ENCODE results near the gene RGS6. TPM values are rescaled to one million over a fixed set of nuclear protein-coding genes. Genes with fewer than 3 reads are reported as not detected.

RGS6 gene
- total RNA-seq, 1 experiment from 2014 or later: not detected

GRCh38 chr14:72243309-72244293, 311.4 kb downstream of the RGS6 start:
- DNase-seq (ENCODE audit: low read depth): no peak

DNA sequence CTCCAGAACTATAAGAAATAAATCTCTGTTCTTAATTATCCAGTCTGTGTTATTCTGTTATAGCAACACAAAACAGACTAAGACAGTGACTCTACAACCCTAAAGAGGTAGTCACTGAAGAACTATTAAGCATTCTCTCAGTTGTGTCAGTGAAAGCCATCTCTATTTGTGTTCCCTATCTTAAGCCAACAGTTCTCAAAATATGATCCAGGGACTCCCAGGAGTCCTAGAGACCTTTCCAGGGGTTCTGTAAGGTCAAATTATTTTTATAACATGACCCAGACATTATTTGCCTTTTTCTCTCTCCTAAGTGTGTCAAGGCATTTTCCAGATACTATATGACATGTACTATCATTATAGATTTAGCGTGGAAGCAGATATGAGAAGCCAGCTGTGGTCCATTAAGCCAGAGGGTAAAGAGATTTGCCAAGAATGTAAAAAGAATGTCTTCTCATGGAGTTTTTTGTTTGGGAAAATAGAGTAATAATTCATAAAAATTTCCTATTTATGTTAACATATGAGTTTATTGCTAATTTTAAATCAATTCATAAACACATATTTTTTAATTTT, 315.8 kb downstream of the RGS6 start:
- DNase-seq (ENCODE audit: low read depth): no peak

GRCh38 chr14:72253503-72253902, 321.3 kb downstream of the RGS6 start:
- DNase-seq (ENCODE audit: low read depth): no peak

GRCh38 chr14:72254202-72254936, 322.1 kb downstream of the RGS6 start:
- no peak for DNase-seq (ENCODE audit: low read depth)

DNA sequence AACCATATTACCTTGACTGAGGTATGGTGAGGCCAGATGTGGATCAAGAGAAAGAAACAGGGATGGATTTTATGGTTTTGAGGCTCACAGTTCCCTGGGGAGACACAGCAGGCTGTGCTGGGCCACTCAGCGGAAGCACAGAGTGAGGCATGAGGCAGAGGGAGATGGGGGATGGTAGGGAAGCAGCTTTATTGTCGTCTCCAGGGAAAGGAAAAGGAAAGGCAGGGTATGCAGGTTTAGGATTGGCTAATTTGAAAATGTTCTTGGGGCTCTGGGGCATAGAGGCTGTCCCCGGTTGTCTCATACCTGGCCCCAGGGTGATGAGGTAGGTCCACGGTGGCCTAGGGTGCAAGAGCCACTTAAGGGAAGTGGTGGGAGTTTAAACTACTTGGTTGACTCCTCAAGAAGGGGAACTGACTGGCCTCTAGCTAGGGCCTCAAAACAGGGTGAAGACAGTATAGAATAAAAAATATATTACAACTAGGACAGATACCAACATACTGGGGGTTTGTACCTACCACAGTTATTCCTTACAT, 322.8 kb downstream of the RGS6 start:
- no peak for DNase-seq (ENCODE audit: low read depth)

GRCh38 chr14:72256055-72256454, 323.8 kb downstream of the RGS6 start:
- DNase-seq (ENCODE audit: low read depth): no peak

DNA sequence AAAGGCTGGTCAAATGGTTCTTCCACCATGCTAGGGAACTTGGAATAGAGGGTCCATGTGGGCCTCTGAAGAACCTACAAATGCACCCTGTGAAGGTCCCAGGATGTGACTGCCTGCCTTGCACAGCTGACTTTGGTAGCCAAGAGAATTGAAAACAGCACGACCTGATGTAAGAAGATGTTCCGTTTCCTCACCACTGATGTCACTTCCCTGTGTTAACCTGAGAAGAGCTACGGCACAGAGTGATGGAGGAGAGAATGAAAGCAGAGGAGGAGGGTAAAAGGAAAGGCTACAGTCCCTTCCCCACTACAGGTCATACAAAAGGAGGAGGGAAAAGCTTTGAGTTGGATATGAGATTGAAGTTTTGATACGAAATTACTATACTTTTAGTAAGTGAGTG, 328.8 kb downstream of the RGS6 start:
- no peak for DNase-seq (ENCODE audit: low read depth)

- DNase-seq (ENCODE audit: low read depth): no peak
These were observed 330.5 kb downstream of the RGS6 start for GRCh38 chr14:72262771-72263170.

- DNase-seq (ENCODE audit: low read depth): no peak
These were observed 332.5 kb downstream of the RGS6 start for GRCh38 chr14:72264716-72265115.

GRCh38 chr14:72270147-72270727, 338.0 kb downstream of the RGS6 start:
- no peak for DNase-seq (ENCODE audit: low read depth)

DNA sequence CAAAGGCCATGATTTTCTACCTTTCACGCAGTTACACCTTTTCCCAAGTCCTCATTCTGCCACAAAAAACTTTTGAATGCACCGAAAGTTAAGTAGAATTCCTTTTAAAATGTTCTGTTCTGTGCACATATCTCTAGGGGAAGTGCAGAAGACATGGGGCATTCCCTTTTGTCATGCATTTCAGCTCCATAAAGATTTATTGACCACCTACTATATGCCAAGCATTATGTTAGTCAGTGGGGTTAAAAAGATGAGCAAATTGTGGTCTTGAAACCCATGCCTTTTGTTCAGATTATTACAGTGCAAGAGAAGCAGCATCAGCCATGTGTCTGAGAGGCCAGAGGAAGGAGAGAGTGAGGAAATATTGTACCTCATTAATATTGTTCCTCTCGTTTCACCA, 338.5 kb downstream of the RGS6 start:
- no peak for DNase-seq (ENCODE audit: low read depth)

DNA sequence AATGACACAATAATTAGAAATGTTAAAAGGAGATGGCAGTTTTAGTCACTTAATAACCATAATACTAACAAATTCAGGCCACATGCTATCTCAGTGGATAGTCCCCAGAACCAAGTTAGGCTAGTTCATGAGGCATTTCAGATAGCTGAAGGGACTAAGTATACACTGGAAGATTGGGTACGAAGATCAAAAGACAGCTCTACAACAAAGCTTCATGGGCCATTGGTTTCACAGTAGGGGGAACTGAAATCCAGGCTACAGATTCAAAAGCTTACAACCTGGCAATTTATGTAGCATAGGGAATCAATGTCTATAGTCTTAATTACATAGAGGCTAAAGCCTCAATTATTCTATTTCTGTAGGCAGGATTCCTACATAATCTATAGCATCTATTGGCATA, 343.0 kb downstream of the RGS6 start:
- DNase-seq (ENCODE audit: low read depth): no peak

DNA sequence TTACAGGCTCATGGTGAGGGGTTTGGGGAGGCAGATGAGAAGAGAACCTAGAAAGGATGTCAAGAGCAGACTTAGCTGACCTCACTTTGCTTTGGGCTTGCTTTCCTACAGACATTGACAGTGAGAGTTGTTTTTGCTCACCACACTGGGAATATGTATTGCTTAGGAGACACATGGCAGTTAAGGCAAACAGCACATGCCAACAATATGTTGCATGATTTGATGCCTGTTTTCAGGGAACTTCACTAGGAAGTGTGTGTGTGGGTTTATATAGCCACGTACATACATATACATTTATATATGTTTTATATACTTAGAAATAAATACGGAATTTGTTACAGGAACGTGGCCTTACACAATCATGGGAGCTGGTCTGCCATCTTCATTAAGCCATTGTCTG, 346.1 kb downstream of the RGS6 start:
- no peak for DNase-seq (ENCODE audit: low read depth)

DNA sequence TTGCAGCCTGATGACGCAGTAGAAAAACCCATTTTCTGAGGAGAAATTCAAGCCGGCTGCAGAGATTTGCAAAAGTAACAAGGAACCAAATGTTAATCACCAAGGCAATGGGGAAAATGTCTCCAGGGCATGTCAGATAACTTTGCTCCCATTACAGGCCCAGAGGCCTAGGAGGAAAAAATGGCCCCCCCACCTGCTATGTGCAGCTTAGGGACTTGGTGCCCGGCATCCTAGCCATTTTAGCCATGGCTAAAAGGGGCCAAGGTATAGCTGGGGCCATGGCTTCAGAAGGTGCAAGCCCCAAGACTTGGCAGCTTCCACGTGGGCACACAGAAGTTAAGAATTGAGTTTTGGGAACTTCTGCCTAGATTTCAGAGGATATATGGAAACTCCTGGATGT, 351.9 kb downstream of the RGS6 start:
- no peak for DNase-seq (ENCODE audit: low read depth)

GRCh38 chr14:72290241-72290640, 358.0 kb downstream of the RGS6 start:
- DNase-seq (ENCODE audit: low read depth): no peak

DNA sequence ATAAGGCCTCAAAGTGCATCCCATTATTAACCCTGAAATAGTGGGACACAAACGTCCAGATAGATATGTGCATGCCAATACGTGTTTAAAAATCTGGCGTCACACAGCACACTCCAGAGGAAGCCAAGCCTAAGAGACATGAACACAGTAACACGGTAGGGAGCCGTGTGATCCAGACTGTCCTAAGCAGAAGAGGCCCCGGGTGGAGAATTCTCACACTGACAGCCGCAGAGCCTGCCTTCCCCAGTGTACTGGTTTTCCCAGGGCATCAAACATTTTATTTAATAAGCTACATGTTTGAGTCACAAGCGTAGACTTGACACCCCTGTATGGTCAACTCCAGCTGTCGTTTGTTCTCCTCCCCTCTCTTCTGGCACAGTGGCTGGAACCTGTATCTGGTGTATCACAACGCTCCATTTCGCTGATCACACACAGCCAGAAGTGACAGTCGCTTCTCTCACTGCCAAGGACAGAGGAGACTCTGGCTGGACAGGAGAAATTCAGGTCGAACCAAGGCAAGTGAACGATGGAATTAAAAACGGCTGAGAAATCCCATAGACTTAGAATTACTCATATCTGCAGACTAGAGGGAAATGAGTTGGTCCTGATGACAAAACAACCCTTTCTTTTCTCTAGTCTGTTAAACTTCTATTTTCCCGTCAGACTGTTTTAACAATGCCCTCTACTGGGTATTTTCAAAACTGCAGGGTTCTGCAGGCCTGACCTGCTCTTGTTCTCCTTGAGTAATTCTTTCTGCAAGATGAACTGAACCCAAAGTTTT, 359.9 kb downstream of the RGS6 start:
- DNase-seq (ENCODE audit: low read depth): peak; percentile 29

DNA sequence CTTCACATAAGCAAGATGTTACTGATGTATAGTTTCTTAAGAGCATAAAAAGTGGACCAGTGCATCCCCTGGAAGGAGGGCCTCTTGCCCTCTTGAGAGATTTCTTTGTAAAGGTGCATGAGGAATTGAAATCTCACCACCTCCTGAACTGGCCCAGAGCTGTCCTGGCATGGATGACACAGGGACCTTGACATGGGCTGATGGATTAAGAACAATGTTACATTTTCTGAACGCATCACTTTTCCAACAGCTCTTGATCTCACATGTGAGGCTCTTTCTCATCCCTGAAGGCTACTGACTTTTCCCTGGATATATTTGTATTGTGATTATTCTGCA, 360.4 kb downstream of the RGS6 start:
- DNase-seq (ENCODE audit: low read depth): no peak

GRCh38 chr14:72301352-72301751, 369.1 kb downstream of the RGS6 start:
- no peak for DNase-seq (ENCODE audit: low read depth)

- no peak for DNase-seq (ENCODE audit: low read depth)
These were observed 371.7 kb downstream of the RGS6 start for GRCh38 chr14:72303930-72304329.

DNA sequence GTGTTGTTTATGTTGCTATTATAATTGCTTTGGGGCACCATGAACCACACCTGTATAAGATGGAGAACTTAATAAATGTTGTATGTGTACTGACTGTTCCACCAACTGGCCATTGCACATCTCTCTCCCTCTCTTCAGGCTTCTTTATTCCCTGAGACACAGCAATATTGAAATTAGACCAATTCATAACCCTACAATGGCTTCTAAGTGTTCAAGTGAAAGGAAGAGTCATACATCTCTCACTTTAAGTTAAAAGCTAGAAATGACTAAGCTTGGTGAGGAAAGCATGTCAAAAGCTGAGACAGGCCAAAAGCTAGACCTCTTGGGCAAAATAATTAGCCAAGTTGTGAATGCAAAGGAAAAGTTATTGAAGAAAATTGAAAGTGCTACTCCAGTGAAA, 373.3 kb downstream of the RGS6 start:
- no peak for DNase-seq (ENCODE audit: low read depth)

GRCh38 chr14:72308967-72309485, 376.8 kb downstream of the RGS6 start:
- DNase-seq (ENCODE audit: low read depth): no peak
